Measurements from ENCODE around the gene FGG.
A peak's percentile ranks its signal among the peaks of the same experiment; 100 is the strongest.
"Not testable (repeated sequence)": the region's sequence is repeated elsewhere in the genome, so short reads cannot be mapped to it uniquely, and the experiment has no call there.

Gene FGG

DNA sequence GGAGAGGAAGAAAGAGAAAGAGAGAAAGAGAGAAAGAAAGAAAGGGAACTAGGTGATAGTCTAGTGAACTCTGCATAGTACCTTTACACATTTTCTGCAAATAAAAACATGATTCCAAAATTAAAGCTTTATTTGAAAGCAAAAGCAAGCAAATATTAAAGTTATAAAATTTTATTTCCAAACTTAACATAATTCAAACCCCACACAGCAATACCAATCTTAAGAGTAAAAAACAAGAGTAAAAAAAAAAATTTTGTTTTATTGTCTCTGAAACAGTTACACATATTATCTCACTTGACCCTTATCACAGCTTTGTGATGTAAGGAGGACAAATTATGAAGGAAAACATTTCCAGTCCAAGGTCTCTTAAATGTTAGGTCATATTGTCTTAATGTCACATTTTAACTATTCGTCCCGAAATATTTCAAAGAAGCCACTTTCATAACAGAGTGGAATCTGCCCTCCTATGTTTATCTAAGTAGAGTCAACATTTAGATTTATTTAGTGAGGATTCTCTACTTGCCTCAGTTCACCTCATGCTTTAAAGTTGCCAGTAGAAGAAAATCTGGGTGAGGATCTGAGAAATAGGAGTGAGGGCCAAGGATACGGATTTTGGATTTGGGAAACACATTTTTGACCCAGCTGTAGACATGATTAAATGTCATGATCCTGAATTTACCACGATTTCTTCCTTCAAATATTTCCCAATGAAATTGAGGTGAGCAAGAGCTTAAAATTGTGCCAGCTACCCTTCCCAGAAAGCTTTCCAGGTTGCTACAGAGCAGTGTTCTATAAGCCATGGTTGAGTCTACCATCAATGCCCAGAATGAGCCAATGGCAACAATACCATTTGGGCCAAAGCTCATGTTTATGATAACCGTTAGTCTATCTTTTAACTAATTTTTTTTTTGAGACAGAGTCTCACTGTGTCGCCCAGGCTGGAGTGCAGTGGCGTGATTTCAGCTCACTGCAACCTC lies 14.4 kb downstream of the FGG start:
- ATAC-seq: no peak
- Mint-ChIP-seq H3K4me3 (no peak overlapping the region), H3K4me1 (no peaks in the 10 kb centered on the region)

DNA sequence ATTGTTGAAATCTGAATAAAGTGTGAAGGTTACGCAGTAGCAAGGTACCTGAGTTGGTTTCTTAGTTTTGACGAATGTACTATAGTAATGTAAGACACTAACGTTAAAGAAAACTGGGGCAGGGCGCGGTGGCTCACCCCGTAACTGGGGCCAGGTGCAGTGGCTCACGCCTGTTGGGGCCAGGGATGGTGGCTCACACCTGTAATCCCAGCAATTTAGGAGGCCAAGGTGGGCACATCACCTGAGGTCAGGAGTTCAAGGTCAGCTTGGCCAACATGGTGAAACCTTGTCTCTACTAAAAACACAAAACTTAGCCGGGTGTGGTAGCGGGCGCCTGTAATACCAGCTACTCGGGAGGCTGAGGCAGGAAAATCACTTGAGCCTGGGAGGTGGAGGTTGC lies 15.2 kb downstream of the FGG start:
- not testable (repeated sequence) for DNase-seq, H3K9me3 Mint-ChIP-seq, H3K27ac Mint-ChIP-seq, ATAC-seq, H3K4me1 Mint-ChIP-seq, H3K4me3 Mint-ChIP-seq
- H3K27me3 Mint-ChIP-seq: peaks cover 20% of the 10 kb centered on the region

More for the DNA sequence above, 14.4 kb downstream of the FGG start:
- H3K27ac Mint-ChIP-seq: peak overlapping the region in 1 of 2 donors; percentile 42
- no peak for DNase-seq
- H3K9me3 Mint-ChIP-seq: no peaks in the 10 kb centered on the region
- peaks cover 23% of the 10 kb centered on the region for H3K27me3 Mint-ChIP-seq

DNA sequence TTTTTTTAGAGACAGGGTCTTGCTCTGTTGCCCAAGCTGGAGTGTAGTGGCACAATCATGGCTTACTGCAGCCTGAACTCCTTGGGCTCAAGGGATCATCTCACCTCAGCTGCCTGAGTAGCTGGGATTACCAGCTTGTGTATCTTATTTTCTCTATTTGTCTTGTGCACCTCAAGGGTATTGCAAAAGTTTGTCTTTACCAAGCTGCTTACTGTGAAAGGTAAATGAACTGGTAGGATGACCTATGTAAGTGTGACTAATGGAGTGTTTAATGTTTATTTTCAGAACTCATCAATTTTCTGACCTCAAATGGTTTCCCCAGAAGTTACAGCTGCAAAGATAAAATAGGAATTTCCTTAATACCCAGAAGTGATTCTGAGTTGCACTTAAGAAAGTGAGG lies 16.6 kb downstream of the FGG start:
- H3K4me1 Mint-ChIP-seq: no peaks in the 10 kb centered on the region

DNA sequence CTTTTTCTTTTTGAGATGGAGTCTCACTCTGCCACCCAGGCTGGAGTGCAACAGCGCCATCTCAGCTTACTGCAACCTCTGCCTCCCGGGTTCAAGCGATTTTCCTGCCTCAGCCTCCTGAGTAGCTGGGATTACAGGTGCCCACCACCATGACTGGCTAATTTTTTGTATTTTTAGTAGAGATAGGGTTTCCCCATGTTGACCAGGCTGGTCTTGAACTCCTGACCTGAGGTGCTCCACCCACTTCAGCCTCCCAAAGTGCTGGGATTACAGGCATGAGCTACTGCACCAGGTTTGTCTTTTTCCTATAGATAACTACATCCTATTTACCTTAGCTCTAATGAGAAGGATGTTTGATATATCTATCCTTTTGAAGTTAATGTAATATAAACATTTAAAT lies 18.1 kb downstream of the FGG start:
- not testable (repeated sequence) for H3K9me3 Mint-ChIP-seq, H3K27ac Mint-ChIP-seq, H3K4me3 Mint-ChIP-seq, H3K4me1 Mint-ChIP-seq, DNase-seq, ATAC-seq
- H3K27me3 Mint-ChIP-seq: peaks cover 24% of the 10 kb centered on the region

More for the DNA sequence above, 16.6 kb downstream of the FGG start:
- Mint-ChIP-seq H3K27ac (no peak overlapping the region), H3K4me3 (no peak overlapping the region), H3K27me3 (peaks cover 16% of the 10 kb centered on the region), H3K9me3 (no peaks in the 10 kb centered on the region)
- ATAC-seq (no peak), DNase-seq (no peak)

DNA sequence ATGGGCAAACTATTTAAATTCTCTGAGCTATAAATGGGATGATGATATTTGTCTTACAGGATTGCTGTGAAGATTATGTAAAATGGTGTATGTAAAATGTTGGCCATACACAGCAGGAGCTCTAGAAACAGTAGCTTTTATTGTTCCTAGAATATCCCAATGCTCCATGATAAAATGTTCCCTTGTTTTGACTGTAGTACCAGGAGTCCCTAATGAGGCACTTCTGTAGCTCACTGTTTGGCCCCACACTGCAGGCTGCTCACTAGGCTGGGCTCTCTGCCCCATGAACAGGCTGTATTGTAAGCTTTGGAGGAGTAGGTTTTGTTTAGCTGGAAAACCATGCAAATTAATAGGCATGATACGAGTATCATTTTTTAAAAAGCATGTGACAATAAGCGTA lies 18.6 kb downstream of the FGG start:
- Mint-ChIP-seq H3K27me3 (peaks cover 27% of the 10 kb centered on the region), H3K27ac (no peak overlapping the region), H3K9me3 (no peaks in the 10 kb centered on the region), H3K4me3 (no peak overlapping the region), H3K4me1 (no peaks in the 10 kb centered on the region)
- ATAC-seq: no peak
- no peak for DNase-seq

DNA sequence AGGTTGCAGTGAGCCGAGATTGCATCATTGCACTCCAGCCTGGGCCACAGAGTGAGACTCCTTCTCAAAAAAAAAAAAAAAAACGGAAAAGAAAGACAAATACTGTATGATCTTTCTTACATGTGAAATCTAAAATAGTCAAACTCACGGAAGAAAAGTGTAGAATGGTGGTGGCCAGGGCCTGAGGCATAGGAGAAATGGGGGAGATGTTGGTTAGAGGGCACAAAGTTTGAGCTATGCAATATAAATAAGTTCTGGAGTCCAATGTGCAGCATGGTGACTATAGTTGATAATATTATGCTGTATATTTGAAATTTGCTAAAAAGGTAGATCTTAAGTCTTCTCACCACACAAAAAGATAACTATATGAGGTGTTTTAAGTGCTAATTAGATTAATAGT lies 20.6 kb downstream of the FGG start:
- no peak overlapping the region for H3K4me3 Mint-ChIP-seq
- no peak overlapping the region for H3K27ac Mint-ChIP-seq
- ATAC-seq (no peak), DNase-seq (no peak)
- H3K4me1 Mint-ChIP-seq: no peaks in the 10 kb centered on the region
- peaks cover 21% of the 10 kb centered on the region for H3K27me3 Mint-ChIP-seq
- no peaks in the 10 kb centered on the region for H3K9me3 Mint-ChIP-seq

DNA sequence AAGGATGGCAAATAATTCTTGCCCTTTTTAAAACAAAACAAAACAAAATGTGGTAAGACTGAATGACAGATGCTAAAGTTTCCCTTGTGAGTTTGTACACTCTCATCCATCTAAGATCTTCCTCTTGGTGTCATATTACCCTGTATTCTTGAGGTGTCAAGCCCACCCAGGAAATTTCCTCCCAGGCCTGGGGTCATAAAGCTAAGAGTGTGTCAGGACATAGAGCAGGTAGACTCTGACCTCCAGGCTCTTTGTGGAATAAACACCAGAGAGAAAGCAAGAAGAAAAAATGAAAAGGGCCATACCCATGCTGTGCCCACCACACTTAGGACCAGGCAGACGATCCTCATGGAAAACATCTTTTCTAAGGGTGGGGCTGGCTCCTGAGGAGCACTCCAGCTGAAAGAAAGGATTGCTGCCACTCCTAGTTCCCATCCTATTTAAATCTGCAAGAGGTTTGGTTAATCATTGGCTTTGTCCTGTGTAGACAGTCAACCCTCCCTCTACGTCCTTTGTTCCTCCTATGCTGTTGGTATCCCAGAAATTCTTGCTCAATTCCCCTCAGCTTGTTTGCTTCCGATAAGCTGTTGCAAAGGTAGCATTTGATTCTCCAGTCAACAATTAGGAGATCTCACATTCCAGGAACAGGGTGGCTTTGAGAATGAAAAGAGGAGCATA lies 22.0 kb downstream of the FGG start, which contains the start of gene FGA:
FGA (minus strand) TSS at position 414 of the 678 bp plus-strand sequence; CDS start at position 359, 55 bp downstream.
- H3K9me3 Mint-ChIP-seq: no peaks in the 10 kb centered on the region

DNA sequence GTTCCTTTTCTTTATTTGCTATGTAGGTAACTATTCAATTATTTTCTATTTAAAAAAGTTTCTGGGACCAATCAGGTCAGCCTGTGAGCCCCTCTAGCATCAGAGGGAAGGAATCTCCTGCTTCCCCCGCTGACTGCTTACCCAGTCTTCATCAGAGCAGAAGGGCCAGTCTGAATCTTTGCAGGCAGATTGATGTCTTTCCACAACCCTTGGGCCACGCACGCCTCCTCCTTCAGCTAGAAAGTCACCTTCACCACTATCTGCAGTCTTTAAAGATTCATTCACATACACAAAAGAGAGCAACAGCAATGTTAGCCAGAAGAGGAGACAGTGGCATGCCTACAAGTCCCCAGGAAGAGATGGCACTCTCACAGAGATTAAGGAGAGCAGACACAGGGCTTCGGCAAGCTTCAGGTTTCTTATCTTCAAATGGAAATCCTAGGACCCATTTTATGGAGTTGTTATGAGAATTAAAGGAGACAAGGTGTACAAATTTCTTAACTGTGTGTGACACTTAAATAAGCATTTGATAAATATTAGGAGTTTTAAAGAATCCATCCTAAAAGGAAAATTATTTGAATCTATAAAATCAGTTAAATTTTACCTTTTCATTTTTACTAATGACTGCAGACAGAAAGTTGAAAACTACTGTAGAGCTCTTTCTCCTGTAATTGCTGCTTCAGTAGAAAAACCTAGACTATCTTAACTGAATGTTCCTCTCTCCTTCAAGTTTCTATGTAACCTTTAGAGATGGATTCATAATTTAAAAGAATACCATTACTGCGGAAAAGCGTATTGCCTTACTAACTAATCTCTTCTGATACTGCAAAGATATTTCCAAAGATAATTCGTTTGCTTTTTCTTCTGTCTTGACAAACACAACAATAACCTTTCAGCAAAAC lies 22.9 kb downstream of the FGG start:
- H3K27me3 Mint-ChIP-seq: peaks cover 27% of the 10 kb centered on the region
- DNase-seq (no peak), ATAC-seq (no peak)
- H3K9me3 Mint-ChIP-seq: no peaks in the 10 kb centered on the region
- no peak overlapping the region for H3K27ac Mint-ChIP-seq
- no peaks in the 10 kb centered on the region for H3K4me1 Mint-ChIP-seq
- no peak overlapping the region for H3K4me3 Mint-ChIP-seq

More for the DNA sequence above, 22.0 kb downstream of the FGG start, which contains the start of gene FGA:
- peaks cover 27% of the 10 kb centered on the region for H3K27me3 Mint-ChIP-seq
- DNase-seq (no peak), ATAC-seq (no peak)
- H3K4me3 Mint-ChIP-seq: no peak within 1 kb of the TSS
- no peaks in the 10 kb centered on the region for H3K4me1 Mint-ChIP-seq
- no peak within 1 kb of the TSS for H3K27ac Mint-ChIP-seq

DNA sequence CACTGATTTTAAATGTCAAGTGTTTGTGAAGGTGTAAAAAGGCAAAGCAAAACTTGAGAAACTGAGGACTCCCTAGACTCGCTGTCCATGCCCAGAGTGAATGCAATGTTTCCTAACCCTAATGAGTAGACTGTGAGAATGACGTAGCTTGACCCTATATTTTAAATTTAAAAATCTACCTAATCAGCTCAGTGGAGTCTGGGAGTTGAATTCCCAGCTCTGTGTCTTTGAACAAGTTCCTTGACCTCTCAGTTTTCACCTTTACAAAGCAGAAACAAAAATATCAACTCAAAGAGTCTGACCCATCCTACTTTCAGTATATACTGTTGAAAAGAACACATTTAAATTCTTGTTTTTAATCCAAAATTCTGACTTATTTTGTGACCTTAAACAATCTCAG lies 24.3 kb downstream of the FGG start:
- H3K4me1 Mint-ChIP-seq: no peaks in the 10 kb centered on the region
- H3K27me3 Mint-ChIP-seq: peaks cover 27% of the 10 kb centered on the region
- ATAC-seq: no peak
- H3K9me3 Mint-ChIP-seq: no peaks in the 10 kb centered on the region
- DNase-seq: no peak
- H3K4me3 Mint-ChIP-seq: no peak overlapping the region
- H3K27ac Mint-ChIP-seq: no peak overlapping the region

DNA sequence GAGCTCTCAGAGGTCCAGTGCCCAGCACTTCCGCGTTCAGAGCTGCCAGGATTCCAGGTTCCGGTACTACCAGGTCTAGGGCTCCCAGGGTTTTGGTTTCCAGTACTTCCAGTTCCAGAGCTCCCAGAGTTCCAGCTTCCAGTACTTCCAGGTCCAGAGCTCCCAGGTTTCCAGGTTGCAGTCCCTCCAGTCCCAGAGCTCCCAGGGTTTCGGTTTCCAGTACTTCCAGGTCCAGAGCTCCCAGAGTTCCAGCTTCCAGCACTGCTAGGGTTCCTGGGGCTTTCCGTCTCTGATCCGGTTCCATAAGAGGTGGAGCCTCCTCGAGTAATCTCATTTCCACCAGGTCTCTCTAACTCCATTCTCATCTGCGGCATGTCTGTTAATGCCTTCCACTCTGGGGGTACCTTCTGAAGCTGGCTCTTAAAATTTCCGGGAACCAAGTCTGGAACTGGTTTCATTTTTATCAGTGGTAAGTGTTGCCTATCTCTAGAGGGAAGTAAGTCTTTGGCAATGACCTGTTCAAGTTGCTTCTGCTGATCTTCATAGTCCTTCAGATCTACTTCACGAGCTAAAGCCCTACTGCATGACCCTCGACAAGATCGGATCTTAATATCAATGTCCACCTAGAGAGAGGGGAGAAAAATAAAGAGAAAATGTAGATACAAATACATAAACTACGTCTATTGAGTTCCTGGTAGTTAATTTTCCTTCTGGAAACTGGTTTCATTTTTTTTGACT lies 26.0 kb downstream of the FGG start:
- ATAC-seq: no peak
- Mint-ChIP-seq H3K27ac (no peak overlapping the region), H3K9me3 (no peaks in the 10 kb centered on the region)

DNA sequence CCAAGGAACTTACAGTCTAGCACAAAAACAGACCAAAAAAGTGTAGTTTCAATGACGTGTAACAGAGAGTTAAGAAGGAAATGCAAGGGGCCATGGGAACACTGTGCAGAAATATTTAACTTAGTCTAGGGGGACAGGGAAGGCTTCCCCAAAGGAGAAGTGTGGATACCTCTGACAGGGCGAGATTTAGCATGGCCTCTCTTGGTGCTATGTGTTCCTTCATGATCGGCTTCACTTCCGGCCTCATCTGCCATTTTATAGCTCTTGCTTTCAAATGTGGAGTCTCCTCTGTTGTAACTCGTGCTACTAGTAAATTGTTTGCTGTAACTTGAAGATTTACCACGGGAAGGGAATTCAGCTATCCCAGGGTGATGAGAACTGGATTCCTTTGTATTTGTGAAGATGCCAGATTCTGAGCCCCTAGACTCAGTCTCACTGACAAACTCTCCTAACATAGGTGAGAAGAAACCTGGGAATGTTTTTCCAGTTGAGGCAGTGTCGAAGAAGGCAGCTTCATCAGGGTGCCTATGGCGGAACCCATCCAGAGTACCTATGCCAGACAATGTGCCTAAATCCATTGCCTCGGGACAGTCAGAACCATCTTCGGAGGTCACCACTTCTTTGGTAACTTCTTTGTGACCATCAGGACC lies 27.0 kb downstream of the FGG start:
- no peak for DNase-seq
- H3K4me1 Mint-ChIP-seq: no peaks in the 10 kb centered on the region
- no peak overlapping the region for H3K4me3 Mint-ChIP-seq
- H3K27ac Mint-ChIP-seq: no peak overlapping the region
- H3K27me3 Mint-ChIP-seq: peaks cover 25% of the 10 kb centered on the region
- no peaks in the 10 kb centered on the region for H3K9me3 Mint-ChIP-seq
- ATAC-seq: no peak

More for the DNA sequence above, 26.0 kb downstream of the FGG start:
- DNase-seq: no peak
- Mint-ChIP-seq H3K4me1 (no peaks in the 10 kb centered on the region), H3K27me3 (peaks cover 27% of the 10 kb centered on the region), H3K4me3 (no peak overlapping the region)

DNA sequence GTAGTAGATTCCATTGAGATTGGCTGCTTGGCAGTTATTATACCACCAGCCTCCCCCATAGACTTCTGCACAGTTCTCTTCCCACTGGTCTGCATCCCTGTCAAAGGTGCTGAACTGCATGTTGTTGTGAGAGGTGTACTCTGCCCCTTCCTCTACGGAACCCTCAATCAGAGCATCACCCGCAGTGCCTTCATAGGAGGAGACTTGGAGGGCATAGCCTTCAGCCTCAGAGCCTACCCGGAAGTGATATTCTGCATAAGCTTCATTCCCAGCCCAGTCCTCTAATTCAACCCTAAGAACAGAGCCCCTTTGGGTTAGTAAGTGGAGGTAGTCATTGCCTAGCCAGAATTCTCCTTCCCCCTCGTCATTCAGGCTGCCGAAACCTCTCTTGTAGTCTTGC lies 28.2 kb downstream of the FGG start:
- Mint-ChIP-seq H3K27ac (no peak overlapping the region), H3K4me1 (no peaks in the 10 kb centered on the region), H3K9me3 (no peaks in the 10 kb centered on the region), H3K27me3 (peaks cover 12% of the 10 kb centered on the region), H3K4me3 (no peak overlapping the region)
- DNase-seq (no peak), ATAC-seq (no peak)

DNA sequence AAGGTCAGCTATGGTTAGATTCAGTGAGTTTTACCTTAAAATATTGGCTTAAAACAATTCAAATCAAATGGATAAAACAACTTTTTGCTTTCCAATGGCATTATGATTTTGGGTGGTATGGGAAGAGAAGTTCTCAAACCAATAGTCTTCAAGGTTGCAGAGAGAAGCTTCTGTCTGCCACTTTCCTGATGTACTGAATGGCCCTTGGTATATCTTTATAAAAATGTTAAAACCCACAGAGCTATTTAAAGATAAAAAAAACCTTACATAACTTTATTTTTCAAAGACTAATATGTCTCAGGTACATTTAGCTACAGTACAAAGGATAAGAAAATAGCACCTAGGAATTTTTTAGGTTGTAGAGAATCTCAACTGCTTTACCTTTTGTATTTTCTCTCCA lies 28.8 kb downstream of the FGG start:
- H3K27ac Mint-ChIP-seq: no peak overlapping the region
- H3K4me3 Mint-ChIP-seq: no peak overlapping the region
- no peaks in the 10 kb centered on the region for H3K4me1 Mint-ChIP-seq
- ATAC-seq (no peak), DNase-seq (no peak)
- H3K9me3 Mint-ChIP-seq: no peaks in the 10 kb centered on the region
- peaks cover 10% of the 10 kb centered on the region for H3K27me3 Mint-ChIP-seq

DNA sequence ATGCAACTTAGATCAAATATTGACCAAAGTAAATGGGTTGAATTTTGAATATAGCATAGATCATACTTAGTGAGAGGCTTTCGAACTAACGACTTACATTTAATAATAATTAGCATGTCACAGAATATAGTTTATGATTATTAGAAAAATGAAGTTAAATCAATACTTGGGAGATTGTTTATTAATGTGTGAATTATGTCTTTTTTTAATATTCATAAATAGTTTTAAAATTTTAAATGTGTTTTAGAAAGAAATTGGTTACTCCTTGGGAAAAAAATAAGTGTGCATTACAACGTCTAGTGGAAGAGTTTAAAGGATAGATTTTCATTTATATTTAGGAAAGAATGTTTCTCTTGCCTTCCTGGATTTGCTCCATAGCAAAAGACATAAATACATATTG lies 29.2 kb downstream of the FGG start:
- Mint-ChIP-seq H3K9me3 (no peaks in the 10 kb centered on the region), H3K4me1 (no peaks in the 10 kb centered on the region), H3K4me3 (no peak overlapping the region), H3K27ac (no peak overlapping the region), H3K27me3 (peaks cover 10% of the 10 kb centered on the region)
- DNase-seq (no peak), ATAC-seq (no peak)
